ENCODE measurements around the gene SGMS1. TPM values are rescaled to one million over a fixed set of nuclear protein-coding genes. Genes with fewer than 3 reads are reported as not detected.

Gene SGMS1
- total RNA-seq, 1 donor from 2014 or later: 9.2 TPM

GRCh38 chr10:50293513-50294313 is 330.0 kb downstream of the SGMS1 start:
- TF ChIP-seq EZH2 (IDR thresholded peaks at IDR 0.05) (no peak), EZH2phosphoT487 (IDR thresholded peaks at IDR 0.05) (no peak)
- H3K4me2 ChIP-seq: no peak overlapping the region
- no peak overlapping the region for H2AFZ ChIP-seq (replicated peaks)
- no peaks in the 10 kb centered on the region for H3K36me3 Mint-ChIP-seq
- H3K27me3 Mint-ChIP-seq (ENCODE audit: insufficient read depth, low read depth): peaks cover 4% of the 10 kb centered on the region
- no peak overlapping the region for H3K4me3 ChIP-seq
- no peaks in the 10 kb centered on the region for H3K9me3 ChIP-seq (ENCODE audit: low read depth)
- DNase-seq (ENCODE audit: low spot score): no peak
- no peaks in the 10 kb centered on the region for H3K36me3 ChIP-seq
- peaks cover 4% of the 10 kb centered on the region for H3K4me1 Mint-ChIP-seq
- H3K4me3 Mint-ChIP-seq: no peak overlapping the region
- H3K27me3 ChIP-seq: no peaks in the 10 kb centered on the region
- H3F3A ChIP-seq (ENCODE audit: low read depth): no peaks in the 10 kb centered on the region
- no peak overlapping the region for H3K27ac ChIP-seq
- peaks cover 8% of the 10 kb centered on the region for H3K9me3 Mint-ChIP-seq
- H3K27ac Mint-ChIP-seq: no peak overlapping the region
- H3K4me1 ChIP-seq: no peaks in the 10 kb centered on the region
- no peak overlapping the region for H3K9ac ChIP-seq
- no peaks in the 10 kb centered on the region for H4K20me1 ChIP-seq (ENCODE audit: low read depth)
- H3K79me2 ChIP-seq (ENCODE audit: low read depth): no peaks in the 10 kb centered on the region

GRCh38 chr10:50291261-50291850 is 332.4 kb downstream of the SGMS1 start:
- no peaks in the 10 kb centered on the region for H3K36me3 ChIP-seq
- no peaks in the 10 kb centered on the region for H3K4me1 ChIP-seq
- H3K36me3 Mint-ChIP-seq: no peaks in the 10 kb centered on the region
- H3K27me3 Mint-ChIP-seq (ENCODE audit: insufficient read depth, low read depth): peaks cover 4% of the 10 kb centered on the region
- peaks cover 4% of the 10 kb centered on the region for H3K4me1 Mint-ChIP-seq
- H2AFZ ChIP-seq (replicated peaks): no peak overlapping the region
- no peak for DNase-seq (ENCODE audit: low spot score)
- H3K9ac ChIP-seq: no peak overlapping the region
- no peaks in the 10 kb centered on the region for H3K9me3 ChIP-seq (ENCODE audit: low read depth)
- H3K27ac Mint-ChIP-seq: no peak overlapping the region
- H3F3A ChIP-seq (ENCODE audit: low read depth): no peaks in the 10 kb centered on the region
- H3K27me3 ChIP-seq: no peaks in the 10 kb centered on the region
- H3K4me3 Mint-ChIP-seq: no peak overlapping the region
- H3K4me3 ChIP-seq: no peak overlapping the region
- H3K27ac ChIP-seq: no peak overlapping the region
- H4K20me1 ChIP-seq (ENCODE audit: low read depth): no peaks in the 10 kb centered on the region
- no peak overlapping the region for H3K4me2 ChIP-seq
- H3K9me3 Mint-ChIP-seq: peaks cover 4% of the 10 kb centered on the region
- H3K79me2 ChIP-seq (ENCODE audit: low read depth): no peaks in the 10 kb centered on the region
- TF ChIP-seq EZH2 (IDR thresholded peaks at IDR 0.05): no peak
- no peak for TF ChIP-seq EZH2phosphoT487 (IDR thresholded peaks at IDR 0.05)
- peak; percentile 32 for TF ChIP-seq CTCF (IDR thresholded peaks at IDR 0.05)

GRCh38 chr10:50289196-50289595 is 334.6 kb downstream of the SGMS1 start:
- no peak for TF ChIP-seq EZH2phosphoT487 (IDR thresholded peaks at IDR 0.05)
- Mint-ChIP-seq H3K4me1 (no peaks in the 10 kb centered on the region), H3K27ac (no peak overlapping the region), H3K4me3 (no peak overlapping the region), H3K36me3 (no peaks in the 10 kb centered on the region), H3K9me3 (no peaks in the 10 kb centered on the region), H3K27me3 (ENCODE audit: insufficient read depth, low read depth) (peaks cover under 1% of the 10 kb centered on the region)
- H3K4me3 ChIP-seq: no peak overlapping the region
- H3K9me3 ChIP-seq (ENCODE audit: low read depth): no peaks in the 10 kb centered on the region
- H3K27ac ChIP-seq: no peak overlapping the region
- H3K4me1 ChIP-seq: no peaks in the 10 kb centered on the region
- H4K20me1 ChIP-seq (ENCODE audit: low read depth): no peaks in the 10 kb centered on the region
- H3K27me3 ChIP-seq: no peaks in the 10 kb centered on the region
- H3F3A ChIP-seq (ENCODE audit: low read depth): no peaks in the 10 kb centered on the region
- no peaks in the 10 kb centered on the region for H3K79me2 ChIP-seq (ENCODE audit: low read depth)
- no peak for DNase-seq (ENCODE audit: low spot score)
- H2AFZ ChIP-seq (replicated peaks): no peak overlapping the region
- H3K4me2 ChIP-seq: no peak overlapping the region
- no peak overlapping the region for H3K9ac ChIP-seq
- H3K36me3 ChIP-seq: no peaks in the 10 kb centered on the region

GRCh38 chr10:50286996-50287803 is 336.6 kb downstream of the SGMS1 start:
- no peak overlapping the region for H2AFZ ChIP-seq (replicated peaks)
- Mint-ChIP-seq H3K27ac (no peak overlapping the region), H3K9me3 (no peaks in the 10 kb centered on the region), H3K4me3 (no peak overlapping the region), H3K36me3 (no peaks in the 10 kb centered on the region), H3K27me3 (ENCODE audit: insufficient read depth, low read depth) (no peaks in the 10 kb centered on the region), H3K4me1 (no peaks in the 10 kb centered on the region)
- no peaks in the 10 kb centered on the region for H4K20me1 ChIP-seq (ENCODE audit: low read depth)
- no peaks in the 10 kb centered on the region for H3F3A ChIP-seq (ENCODE audit: low read depth)
- H3K4me2 ChIP-seq: no peak overlapping the region
- H3K9ac ChIP-seq: no peak overlapping the region
- H3K4me3 ChIP-seq: no peak overlapping the region
- H3K36me3 ChIP-seq: no peaks in the 10 kb centered on the region
- no peaks in the 10 kb centered on the region for H3K79me2 ChIP-seq (ENCODE audit: low read depth)
- no peak overlapping the region for H3K27ac ChIP-seq
- H3K27me3 ChIP-seq: no peaks in the 10 kb centered on the region
- TF ChIP-seq EZH2 (IDR thresholded peaks at IDR 0.05) (no peak), EZH2phosphoT487 (IDR thresholded peaks at IDR 0.05) (no peak), CTCF (IDR thresholded peaks at IDR 0.05) (no peak)
- H3K9me3 ChIP-seq (ENCODE audit: low read depth): no peaks in the 10 kb centered on the region
- no peak for DNase-seq (ENCODE audit: low spot score)
- no peaks in the 10 kb centered on the region for H3K4me1 ChIP-seq

Measured in neural progenitor cell (in vitro differentiated cells).